Measurements from ENCODE around the gene CWF19L2.

The CWF19L2 gene

GRCh38 chr11:107337917-107338316 is 119.7 kb downstream of the CWF19L2 start:
- no peaks in the 10 kb centered on the region for H3K4me1 ChIP-seq (ENCODE audit: control insufficient read depth in 5 of 5, insufficient read depth in 5 of 5, low read length in 5 of 5)
- H3K27ac ChIP-seq (ENCODE audit: low read depth, low read length) = no peak overlapping the region
- no peak overlapping the region for H3K9ac ChIP-seq (ENCODE audit: low read length in 5 of 5)
- H3K36me3 ChIP-seq (ENCODE audit: control insufficient read depth in 5 of 5, insufficient read depth in 5 of 5, low read length in 5 of 5) = peaks cover 4 to 13% (median 7%) of the 10 kb centered on the region in 5 donors
- H3K27me3 ChIP-seq (ENCODE audit: control insufficient read depth in 5 of 5, insufficient read depth in 4 of 5, low read length in 5 of 5) = no peaks in the 10 kb centered on the region
- peaks cover 0 to 4% (median 0%) of the 10 kb centered on the region in 5 donors for H3K9me3 ChIP-seq (ENCODE audit: control insufficient read depth in 5 of 5, low read length in 5 of 5)
- no peak overlapping the region for H3K4me3 ChIP-seq (ENCODE audit: low read depth in 1 of 5, low read length in 5 of 5)

- Histone ChIP-seq H3K27me3 (ENCODE audit: control insufficient read depth in 5 of 5, insufficient read depth in 4 of 5, low read length in 5 of 5) (no peaks in the 10 kb centered on the region), H3K4me3 (ENCODE audit: low read depth in 1 of 5, low read length in 5 of 5) (no peak overlapping the region), H3K36me3 (ENCODE audit: control insufficient read depth in 5 of 5, insufficient read depth in 5 of 5, low read length in 5 of 5) (peaks cover 22 to 38% (median 25%) of the 10 kb centered on the region in 5 donors), H3K4me1 (ENCODE audit: control insufficient read depth in 5 of 5, insufficient read depth in 5 of 5, low read length in 5 of 5) (no peaks in the 10 kb centered on the region), H3K9ac (ENCODE audit: low read length in 5 of 5) (no peak overlapping the region), H3K27ac (ENCODE audit: low read depth, low read length) (no peak overlapping the region), H3K9me3 (ENCODE audit: control insufficient read depth in 5 of 5, low read length in 5 of 5) (no peaks in the 10 kb centered on the region)
Observed at GRCh38 chr11:107331728-107332127, 125.9 kb downstream of the CWF19L2 start.

- Histone ChIP-seq H3K36me3 (ENCODE audit: control insufficient read depth in 5 of 5, insufficient read depth in 5 of 5, low read length in 5 of 5) (peaks cover 28 to 46% (median 35%) of the 10 kb centered on the region in 5 donors), H3K4me3 (ENCODE audit: low read depth in 1 of 5, low read length in 5 of 5) (no peak overlapping the region), H3K4me1 (ENCODE audit: control insufficient read depth in 5 of 5, insufficient read depth in 5 of 5, low read length in 5 of 5) (no peaks in the 10 kb centered on the region), H3K27ac (ENCODE audit: low read depth, low read length) (no peak overlapping the region), H3K9me3 (ENCODE audit: control insufficient read depth in 5 of 5, low read length in 5 of 5) (no peaks in the 10 kb centered on the region), H3K9ac (ENCODE audit: low read length in 5 of 5) (no peak overlapping the region), H3K27me3 (ENCODE audit: control insufficient read depth in 5 of 5, insufficient read depth in 4 of 5, low read length in 5 of 5) (no peaks in the 10 kb centered on the region)
Observed at GRCh38 chr11:107329164-107329563, 128.5 kb downstream of the CWF19L2 start.

- Histone ChIP-seq H3K9ac (ENCODE audit: low read length in 5 of 5) (no peak overlapping the region), H3K9me3 (ENCODE audit: control insufficient read depth in 5 of 5, low read length in 5 of 5) (peaks cover 0 to 10% (median 8%) of the 10 kb centered on the region in 5 donors), H3K4me3 (ENCODE audit: low read depth in 1 of 5, low read length in 5 of 5) (no peak overlapping the region), H3K27me3 (ENCODE audit: control insufficient read depth in 5 of 5, insufficient read depth in 4 of 5, low read length in 5 of 5) (no peaks in the 10 kb centered on the region), H3K4me1 (ENCODE audit: control insufficient read depth in 5 of 5, insufficient read depth in 5 of 5, low read length in 5 of 5) (no peaks in the 10 kb centered on the region), H3K36me3 (ENCODE audit: control insufficient read depth in 5 of 5, insufficient read depth in 5 of 5, low read length in 5 of 5) (peaks cover 10 to 32% (median 16%) of the 10 kb centered on the region in 5 donors), H3K27ac (ENCODE audit: low read depth, low read length) (no peak overlapping the region)
Observed at GRCh38 chr11:107316426-107316825, 141.2 kb downstream of the CWF19L2 start.

GRCh38 chr11:107307991-107308390 is 149.6 kb downstream of the CWF19L2 start:
- H3K9me3 ChIP-seq (ENCODE audit: control insufficient read depth in 5 of 5, low read length in 5 of 5) = peaks cover 0 to 2% (median 0%) of the 10 kb centered on the region in 5 donors
- no peak overlapping the region for H3K27ac ChIP-seq (ENCODE audit: low read depth, low read length)
- no peak overlapping the region for H3K4me3 ChIP-seq (ENCODE audit: low read depth in 1 of 5, low read length in 5 of 5)
- no peaks in the 10 kb centered on the region for H3K27me3 ChIP-seq (ENCODE audit: control insufficient read depth in 5 of 5, insufficient read depth in 4 of 5, low read length in 5 of 5)
- H3K9ac ChIP-seq (ENCODE audit: low read length in 5 of 5) = no peak overlapping the region
- no peaks in the 10 kb centered on the region for H3K4me1 ChIP-seq (ENCODE audit: control insufficient read depth in 5 of 5, insufficient read depth in 5 of 5, low read length in 5 of 5)
- H3K36me3 ChIP-seq (ENCODE audit: control insufficient read depth in 5 of 5, insufficient read depth in 5 of 5, low read length in 5 of 5) = peaks cover 0 to 42% (median 14%) of the 10 kb centered on the region in 5 donors

- H3K9ac ChIP-seq (ENCODE audit: low read length in 5 of 5) = no peak overlapping the region
- no peaks in the 10 kb centered on the region for H3K27me3 ChIP-seq (ENCODE audit: control insufficient read depth in 5 of 5, insufficient read depth in 4 of 5, low read length in 5 of 5)
- H3K4me1 ChIP-seq (ENCODE audit: control insufficient read depth in 5 of 5, insufficient read depth in 5 of 5, low read length in 5 of 5) = no peaks in the 10 kb centered on the region
- peaks cover 0 to 5% (median 0%) of the 10 kb centered on the region in 5 donors for H3K9me3 ChIP-seq (ENCODE audit: control insufficient read depth in 5 of 5, low read length in 5 of 5)
- H3K27ac ChIP-seq (ENCODE audit: low read depth, low read length) = no peak overlapping the region
- no peak overlapping the region for H3K4me3 ChIP-seq (ENCODE audit: low read depth in 1 of 5, low read length in 5 of 5)
- peaks cover 8 to 35% (median 9%) of the 10 kb centered on the region in 5 donors for H3K36me3 ChIP-seq (ENCODE audit: control insufficient read depth in 5 of 5, insufficient read depth in 5 of 5, low read length in 5 of 5)
Observed at GRCh38 chr11:107301878-107302277, 155.7 kb downstream of the CWF19L2 start.

GRCh38 chr11:107293677-107294344 is 163.8 kb downstream of the CWF19L2 start:
- Histone ChIP-seq H3K27ac (ENCODE audit: low read depth, low read length) (no peak overlapping the region), H3K9me3 (ENCODE audit: control insufficient read depth in 5 of 5, low read length in 5 of 5) (peaks cover 0 to 9% (median 0%) of the 10 kb centered on the region in 5 donors), H3K27me3 (ENCODE audit: control insufficient read depth in 5 of 5, insufficient read depth in 4 of 5, low read length in 5 of 5) (no peaks in the 10 kb centered on the region), H3K4me3 (ENCODE audit: low read depth in 1 of 5, low read length in 5 of 5) (no peak overlapping the region), H3K9ac (ENCODE audit: low read length in 5 of 5) (no peak overlapping the region), H3K36me3 (ENCODE audit: control insufficient read depth in 5 of 5, insufficient read depth in 5 of 5, low read length in 5 of 5) (peaks cover 5 to 10% (median 8%) of the 10 kb centered on the region in 5 donors), H3K4me1 (ENCODE audit: control insufficient read depth in 5 of 5, insufficient read depth in 5 of 5, low read length in 5 of 5) (no peaks in the 10 kb centered on the region)

GRCh38 chr11:107282195-107282594 is 175.4 kb downstream of the CWF19L2 start:
- Histone ChIP-seq H3K36me3 (ENCODE audit: control insufficient read depth in 5 of 5, insufficient read depth in 5 of 5, low read length in 5 of 5) (no peaks in the 10 kb centered on the region), H3K27me3 (ENCODE audit: control insufficient read depth in 5 of 5, insufficient read depth in 4 of 5, low read length in 5 of 5) (no peaks in the 10 kb centered on the region), H3K4me3 (ENCODE audit: low read depth in 1 of 5, low read length in 5 of 5) (no peak overlapping the region), H3K27ac (ENCODE audit: low read depth, low read length) (no peak overlapping the region), H3K9ac (ENCODE audit: low read length in 5 of 5) (no peak overlapping the region), H3K9me3 (ENCODE audit: control insufficient read depth in 5 of 5, low read length in 5 of 5) (peaks cover 0 to 11% (median 8%) of the 10 kb centered on the region in 5 donors), H3K4me1 (ENCODE audit: control insufficient read depth in 5 of 5, insufficient read depth in 5 of 5, low read length in 5 of 5) (no peaks in the 10 kb centered on the region)

Data from subcutaneous abdominal adipose tissue (tissue), 5 donors.